ENCODE results near the gene FGFR3. TPM values are rescaled to one million over a fixed set of nuclear protein-coding genes. Genes with fewer than 3 reads are reported as not detected.

Gene FGFR3
- total RNA-seq, 1 experiment from 2014 or later = 8.2 TPM

- BruUV-seq (replicated peaks) = TSS peak; percentile 82
Observed at GRCh38 chr4:1812720-1813119, 19.6 kb downstream of the FGFR3 start.

DNA sequence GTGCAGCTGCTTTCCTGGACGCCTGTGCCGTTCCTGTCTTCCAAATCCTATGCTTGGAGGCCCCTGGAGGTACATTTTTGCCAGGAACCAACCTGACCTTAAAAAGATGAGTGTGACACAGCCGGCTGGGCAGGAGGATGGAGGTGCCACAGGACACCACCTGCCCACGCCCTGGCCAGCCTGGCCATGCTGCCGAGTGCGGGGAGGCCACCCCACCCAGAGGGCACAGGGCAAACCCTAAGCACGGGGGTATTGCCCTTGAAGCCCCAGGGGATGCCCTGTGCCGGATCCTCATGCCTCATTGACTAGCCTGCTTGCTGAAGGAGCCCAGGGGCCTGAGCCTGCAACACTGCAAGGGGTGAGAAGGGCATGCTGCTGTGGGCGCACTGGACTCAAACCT lies 20.1 kb downstream of the FGFR3 start:
- ChIA-PET POLR2A (no interaction called here), CTCF (no interaction called here)
- BruUV-seq (replicated peaks) = no TSS peak
- TF ChIP-seq, protein P1, sequence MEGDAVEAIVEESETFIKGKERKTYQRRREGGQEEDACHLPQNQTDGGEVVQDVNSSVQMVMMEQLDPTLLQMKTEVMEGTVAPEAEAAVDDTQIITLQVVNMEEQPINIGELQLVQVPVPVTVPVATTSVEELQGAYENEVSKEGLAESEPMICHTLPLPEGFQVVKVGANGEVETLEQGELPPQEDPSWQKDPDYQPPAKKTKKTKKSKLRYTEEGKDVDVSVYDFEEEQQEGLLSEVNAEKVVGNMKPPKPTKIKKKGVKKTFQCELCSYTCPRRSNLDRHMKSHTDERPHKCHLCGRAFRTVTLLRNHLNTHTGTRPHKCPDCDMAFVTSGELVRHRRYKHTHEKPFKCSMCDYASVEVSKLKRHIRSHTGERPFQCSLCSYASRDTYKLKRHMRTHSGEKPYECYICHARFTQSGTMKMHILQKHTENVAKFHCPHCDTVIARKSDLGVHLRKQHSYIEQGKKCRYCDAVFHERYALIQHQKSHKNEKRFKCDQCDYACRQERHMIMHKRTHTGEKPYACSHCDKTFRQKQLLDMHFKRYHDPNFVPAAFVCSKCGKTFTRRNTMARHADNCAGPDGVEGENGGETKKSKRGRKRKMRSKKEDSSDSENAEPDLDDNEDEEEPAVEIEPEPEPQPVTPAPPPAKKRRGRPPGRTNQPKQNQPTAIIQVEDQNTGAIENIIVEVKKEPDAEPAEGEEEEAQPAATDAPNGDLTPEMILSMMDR (IDR thresholded peaks at IDR 0.05) = no peak
- TF ChIP-seq, protein P2, sequence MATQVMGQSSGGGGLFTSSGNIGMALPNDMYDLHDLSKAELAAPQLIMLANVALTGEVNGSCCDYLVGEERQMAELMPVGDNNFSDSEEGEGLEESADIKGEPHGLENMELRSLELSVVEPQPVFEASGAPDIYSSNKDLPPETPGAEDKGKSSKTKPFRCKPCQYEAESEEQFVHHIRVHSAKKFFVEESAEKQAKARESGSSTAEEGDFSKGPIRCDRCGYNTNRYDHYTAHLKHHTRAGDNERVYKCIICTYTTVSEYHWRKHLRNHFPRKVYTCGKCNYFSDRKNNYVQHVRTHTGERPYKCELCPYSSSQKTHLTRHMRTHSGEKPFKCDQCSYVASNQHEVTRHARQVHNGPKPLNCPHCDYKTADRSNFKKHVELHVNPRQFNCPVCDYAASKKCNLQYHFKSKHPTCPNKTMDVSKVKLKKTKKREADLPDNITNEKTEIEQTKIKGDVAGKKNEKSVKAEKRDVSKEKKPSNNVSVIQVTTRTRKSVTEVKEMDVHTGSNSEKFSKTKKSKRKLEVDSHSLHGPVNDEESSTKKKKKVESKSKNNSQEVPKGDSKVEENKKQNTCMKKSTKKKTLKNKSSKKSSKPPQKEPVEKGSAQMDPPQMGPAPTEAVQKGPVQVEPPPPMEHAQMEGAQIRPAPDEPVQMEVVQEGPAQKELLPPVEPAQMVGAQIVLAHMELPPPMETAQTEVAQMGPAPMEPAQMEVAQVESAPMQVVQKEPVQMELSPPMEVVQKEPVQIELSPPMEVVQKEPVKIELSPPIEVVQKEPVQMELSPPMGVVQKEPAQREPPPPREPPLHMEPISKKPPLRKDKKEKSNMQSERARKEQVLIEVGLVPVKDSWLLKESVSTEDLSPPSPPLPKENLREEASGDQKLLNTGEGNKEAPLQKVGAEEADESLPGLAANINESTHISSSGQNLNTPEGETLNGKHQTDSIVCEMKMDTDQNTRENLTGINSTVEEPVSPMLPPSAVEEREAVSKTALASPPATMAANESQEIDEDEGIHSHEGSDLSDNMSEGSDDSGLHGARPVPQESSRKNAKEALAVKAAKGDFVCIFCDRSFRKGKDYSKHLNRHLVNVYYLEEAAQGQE (IDR thresholded peaks at IDR 0.05; ENCODE audit: insufficient read depth in 1 of 2, low read depth in 2 of 2, low read length in 1 of 2) = no peak
- no peak for TF ChIP-seq TCF7L2 (IDR thresholded peaks at IDR 0.05; ENCODE audit: low read depth, low read length)
- no peak for TF ChIP-seq SIN3A (IDR thresholded peaks at IDR 0.05; ENCODE audit: borderline replicate concordance, insufficient read depth, low read depth, low read length)
- intact Hi-C loops (cut with micrococcal nuclease; ENCODE audit: unreplicated experiment) (no loop called here), in situ Hi-C loops (cut with HindIII; ENCODE audit: low pct_unique_long_range_greater_than_20kb, low sequenced_read_pairs) (no loop called here)
- Histone ChIP-seq H3K4me1 (ENCODE audit: control insufficient read depth, insufficient read depth, low read length) (no peaks in the 10 kb centered on the region), H3K36me3 (ENCODE audit: control insufficient read depth, insufficient read depth, low read length) (no peaks in the 10 kb centered on the region), H3K27me3 (ENCODE audit: control insufficient read depth, insufficient read depth, low read length) (no peaks in the 10 kb centered on the region), H3K4me3 (ENCODE audit: low read depth in 2 of 2, low read length in 2 of 2) (no peak overlapping the region), H3K9me3 (ENCODE audit: control insufficient read depth, insufficient read depth, low read depth, low read length) (no peaks in the 10 kb centered on the region), H3K27ac (ENCODE audit: low read length) (no peak overlapping the region)
- DNase-seq (ENCODE audit: low read depth, low spot score) = no peak
- no peak for ATAC-seq

More at GRCh38 chr4:1812720-1813119, 19.6 kb downstream of the FGFR3 start:
- ATAC-seq (no peak), DNase-seq (ENCODE audit: low read depth, low spot score) (no peak)
- CTCF ChIA-PET = no interaction called here
- TF ChIP-seq, protein P2 (IDR thresholded peaks at IDR 0.05; ENCODE audit: insufficient read depth in 1 of 2, low read depth in 2 of 2, low read length in 1 of 2) = no peak
- TF ChIP-seq SIN3A (IDR thresholded peaks at IDR 0.05; ENCODE audit: borderline replicate concordance, insufficient read depth, low read depth, low read length) = no peak
- no peak for TF ChIP-seq TCF7L2 (IDR thresholded peaks at IDR 0.05; ENCODE audit: low read depth, low read length)
- TF ChIP-seq POLR2AphosphoS5 (IDR thresholded peaks at IDR 0.05; ENCODE audit: low read depth, low read length) = no peak
- TF ChIP-seq, protein P1 (IDR thresholded peaks at IDR 0.05) = no peak
- no peaks in the 10 kb centered on the region for H3K36me3 ChIP-seq (ENCODE audit: control insufficient read depth, insufficient read depth, low read length)
- no peaks in the 10 kb centered on the region for H3K27me3 ChIP-seq (ENCODE audit: control insufficient read depth, insufficient read depth, low read length)
- no peaks in the 10 kb centered on the region for H3K9me3 ChIP-seq (ENCODE audit: control insufficient read depth, insufficient read depth, low read depth, low read length)
- intact Hi-C loops (cut with micrococcal nuclease; ENCODE audit: unreplicated experiment) = no loop called here
- H3K27ac ChIP-seq (ENCODE audit: low read length) = no peak overlapping the region
- in situ Hi-C loops (cut with HindIII; ENCODE audit: low pct_unique_long_range_greater_than_20kb, low sequenced_read_pairs) = no loop called here
- no peaks in the 10 kb centered on the region for H3K4me1 ChIP-seq (ENCODE audit: control insufficient read depth, insufficient read depth, low read length)
- POLR2A ChIA-PET = no interaction called here
- no peak overlapping the region for H3K4me3 ChIP-seq (ENCODE audit: low read depth in 2 of 2, low read length in 2 of 2)
